IPS DF 4.7 (cell line): ENCODE measurements around the gene ZNF621.

Experiments
- DNase-seq: peaks from one replicate; pipeline ENCODE4 v3.0.0-alpha.2; 2013; ENCODE audit warnings: low spot score; ENCODE audit errors: extremely low read depth

The ZNF621 gene

DNA sequence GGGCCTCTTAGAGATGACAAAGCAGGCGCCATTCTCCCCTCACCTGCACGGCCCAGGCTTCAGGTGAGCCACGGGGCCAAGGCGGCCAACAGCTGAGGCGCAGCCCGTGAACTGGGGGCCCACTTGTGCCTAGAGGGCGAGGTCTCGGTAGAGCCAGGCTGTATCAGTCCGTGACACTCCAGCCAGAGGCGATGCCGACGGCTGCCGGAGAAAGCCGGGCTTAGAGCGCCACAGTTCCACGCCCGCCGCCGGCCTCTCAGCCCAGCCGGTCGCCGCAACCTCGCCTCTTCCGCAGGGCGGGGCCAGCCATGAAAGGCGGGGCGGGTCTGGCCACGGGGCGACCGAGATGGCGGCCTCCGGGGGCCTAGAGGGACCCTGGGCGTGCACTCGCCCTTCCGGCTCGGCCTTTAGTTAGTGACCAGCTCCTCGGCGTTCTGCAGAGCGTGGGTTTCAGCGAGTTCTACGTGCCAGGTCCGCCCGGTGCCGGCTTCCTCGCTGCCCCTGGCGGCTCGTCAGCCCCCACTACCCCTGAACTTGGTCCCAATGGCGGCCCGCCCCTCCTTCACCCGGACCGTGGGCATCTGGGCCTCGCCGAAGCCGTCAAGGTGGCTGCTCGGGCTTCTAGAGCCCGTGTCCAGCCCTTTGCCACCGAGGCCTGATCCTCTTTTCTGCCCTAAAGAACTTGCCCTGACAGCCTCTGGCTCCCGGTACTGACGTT lies at the start of gene ZNF621:
TSS of gene ZNF621 (plus strand) at position 393 of the 718 bp plus-strand sequence. CDS start 881 bp downstream, outside the sequence.
- no peak for DNase-seq

DNA sequence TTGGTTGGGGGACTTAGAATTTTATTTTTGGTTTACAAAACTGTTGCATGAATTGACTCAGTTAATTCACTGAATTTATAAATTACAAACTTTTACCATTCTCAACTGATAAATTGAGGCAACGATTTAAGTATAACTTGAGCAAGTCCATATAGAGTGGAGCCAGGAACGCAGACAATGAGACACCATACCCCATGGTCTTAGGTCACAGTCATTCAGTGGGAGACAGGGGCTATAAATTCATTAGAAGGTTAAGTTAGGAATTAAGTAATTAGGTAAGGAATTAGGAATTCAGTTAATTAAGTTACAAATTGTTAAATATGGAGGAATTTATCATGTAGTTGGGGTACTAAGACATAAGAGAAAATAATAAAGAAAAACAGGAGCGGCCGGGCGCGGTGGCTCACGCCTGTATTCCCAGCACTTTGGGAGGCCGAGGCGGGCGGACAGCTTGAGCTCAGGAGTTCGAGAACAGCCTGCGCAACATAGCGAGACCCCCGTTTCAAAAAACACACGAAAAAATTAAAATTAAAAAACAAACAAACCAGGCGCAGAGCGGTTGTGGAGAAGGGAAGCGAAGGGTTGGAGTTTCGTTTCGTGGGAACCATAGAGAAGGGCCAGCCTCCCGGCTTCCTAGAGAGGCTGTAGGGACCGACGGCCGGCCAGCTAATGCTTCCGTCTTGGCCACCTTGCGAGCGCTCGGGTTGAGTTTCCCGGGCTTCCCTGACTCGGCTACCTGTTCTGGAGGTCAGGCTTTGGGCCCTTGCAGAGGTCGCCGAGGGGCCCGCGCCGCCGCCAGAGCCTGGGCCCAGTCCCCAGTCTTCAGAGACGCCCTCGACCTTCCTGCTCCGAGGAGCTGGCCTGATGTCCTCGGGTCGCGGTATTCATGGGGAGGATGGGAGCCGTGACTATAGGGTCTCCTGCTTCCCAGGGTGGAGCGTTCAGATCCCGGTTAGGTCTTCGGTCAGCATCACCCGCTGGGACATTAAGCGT lies 48.0 kb upstream of the ZNF621 start, which contains the start of gene ZNF619:
TSS of gene ZNF619 (plus strand) at position 645 of the 993 bp plus-strand sequence. CDS start 858 bp downstream, outside the sequence.
- no peak for DNase-seq

DNA sequence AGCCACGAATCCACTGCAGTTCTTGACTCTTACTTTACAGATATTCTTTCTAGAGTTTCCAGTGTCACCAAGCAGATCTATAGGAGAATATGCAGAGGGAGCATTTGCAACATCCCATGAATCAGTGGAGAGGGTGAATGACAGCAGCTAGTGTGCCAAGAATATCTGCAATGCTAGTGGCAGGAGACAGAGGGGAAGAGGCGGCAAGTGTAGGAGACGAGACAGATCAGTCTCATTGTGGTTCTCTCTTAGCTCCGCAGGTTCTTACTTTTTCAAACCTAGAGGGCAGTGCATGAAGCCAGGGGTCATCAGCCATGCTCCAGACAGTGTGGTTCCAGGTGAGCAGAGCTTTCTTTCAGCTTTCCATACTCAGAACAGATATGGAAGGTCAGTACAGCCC lies 47.1 kb upstream of the ZNF621 start:
- DNase-seq: no peak

DNA sequence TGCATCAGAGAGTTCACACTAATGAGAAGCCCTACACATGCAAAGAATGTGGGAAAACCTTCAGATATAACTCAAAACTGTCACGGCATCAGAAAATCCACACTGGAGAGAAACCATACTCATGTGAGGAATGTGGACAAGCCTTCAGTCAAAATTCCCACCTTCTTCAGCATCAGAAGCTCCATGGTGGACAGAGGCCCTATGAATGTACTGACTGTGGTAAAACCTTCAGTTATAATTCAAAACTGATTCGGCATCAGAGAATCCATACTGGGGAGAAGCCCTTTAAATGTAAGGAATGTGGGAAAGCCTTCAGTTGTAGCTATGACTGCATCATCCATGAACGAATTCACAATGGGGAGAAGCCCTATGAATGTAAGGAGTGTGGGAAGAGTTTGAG lies 37.6 kb upstream of the ZNF621 start:
- DNase-seq: no peak

- DNase-seq: no peak
Observed at GRCh38 chr3:40490916-40491315, 33.8 kb upstream of the ZNF621 start.

- DNase-seq: no peak
Observed at GRCh38 chr3:40494698-40495097, 30.1 kb upstream of the ZNF621 start.

GRCh38 chr3:40497288-40497687 lies 27.5 kb upstream of the ZNF621 start:
- no peak for DNase-seq

- no peak for DNase-seq
Observed at GRCh38 chr3:40499952-40500351, 24.8 kb upstream of the ZNF621 start.

GRCh38 chr3:40502034-40502433 lies 22.7 kb upstream of the ZNF621 start:
- no peak for DNase-seq

DNA sequence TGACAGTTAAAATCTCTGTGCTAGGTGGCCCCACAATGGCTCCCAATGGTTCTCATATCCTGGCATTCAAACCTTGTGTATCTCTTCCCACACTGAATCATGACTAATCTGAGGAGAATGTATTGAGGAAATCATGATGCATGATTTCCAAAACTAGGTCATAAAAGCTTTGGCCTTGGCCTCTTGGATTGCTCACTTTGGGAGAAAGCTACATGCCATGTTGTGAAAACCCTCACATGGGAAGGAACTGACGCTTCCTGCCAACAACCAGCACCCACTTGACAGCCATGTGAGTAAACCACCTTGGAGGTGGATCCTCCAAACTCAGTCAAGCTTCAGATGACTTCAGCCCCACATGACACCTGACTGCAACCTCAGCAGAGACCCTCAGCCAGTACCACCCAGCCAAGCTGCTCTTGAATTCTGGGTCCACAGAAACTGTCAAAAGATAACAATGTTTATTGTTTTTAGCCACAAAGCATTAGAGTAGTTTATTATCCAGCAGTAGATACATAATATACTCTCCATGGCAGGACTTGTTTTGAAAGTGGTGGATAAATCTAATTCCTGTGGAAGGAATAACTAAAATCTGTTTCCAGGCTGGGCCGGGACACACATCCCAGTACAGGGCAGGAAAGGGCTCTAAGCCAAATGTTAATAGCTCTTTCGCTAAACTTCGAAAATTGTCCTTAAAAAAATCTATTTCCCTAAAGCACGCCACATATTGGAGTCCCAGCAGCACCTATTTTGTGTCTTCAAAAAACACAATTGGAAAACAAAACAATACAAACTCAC lies 19.9 kb upstream of the ZNF621 start:
- DNase-seq: no peak

DNA sequence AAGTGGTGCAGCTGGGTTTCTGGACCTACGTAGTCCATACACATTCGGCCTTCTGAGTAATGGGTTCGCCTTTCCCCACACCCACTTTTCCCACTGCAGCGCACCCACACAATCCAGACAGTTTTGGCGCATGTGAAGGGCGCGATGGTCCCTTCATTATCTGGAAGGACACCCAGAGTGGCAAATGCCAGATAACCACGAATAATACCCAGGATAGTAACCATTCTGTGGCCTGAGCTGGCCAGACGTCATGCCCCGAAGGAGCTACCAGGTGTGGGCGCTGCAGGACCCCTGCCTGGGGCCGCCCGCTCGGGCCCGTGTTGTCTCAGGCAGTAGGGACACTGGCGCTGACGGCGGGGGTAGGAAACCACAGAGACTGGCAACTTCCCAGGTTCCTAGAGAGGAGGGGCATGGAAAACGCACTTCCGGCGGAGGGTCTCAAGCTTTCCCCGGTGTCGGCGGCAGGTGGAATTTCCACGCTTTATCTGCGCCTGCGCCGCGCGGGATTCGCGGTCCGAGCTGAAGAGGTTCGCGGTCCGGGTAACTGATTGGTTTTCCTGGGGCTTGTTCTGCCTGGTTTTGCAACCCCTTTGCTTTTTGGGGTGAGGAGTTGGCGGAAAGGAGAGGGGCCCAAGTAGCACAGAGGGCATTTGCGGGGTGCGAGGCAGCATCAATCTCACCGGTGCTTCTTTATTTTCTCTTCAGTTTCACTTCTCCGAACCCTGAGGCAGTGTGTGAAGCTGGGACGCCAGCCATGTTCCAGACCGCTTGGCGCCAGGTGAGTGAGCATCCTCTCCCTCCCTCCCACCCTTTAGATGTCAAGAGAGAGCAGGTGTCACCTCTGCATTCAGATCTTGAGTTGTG lies 18.9 kb upstream of the ZNF621 start, which contains the start of gene ZNF620:
TSS of gene ZNF620 (plus strand) at position 441 of the 864 bp plus-strand sequence. CDS start at position 755, 314 bp downstream.
- peak; percentile 78 for DNase-seq

DNA sequence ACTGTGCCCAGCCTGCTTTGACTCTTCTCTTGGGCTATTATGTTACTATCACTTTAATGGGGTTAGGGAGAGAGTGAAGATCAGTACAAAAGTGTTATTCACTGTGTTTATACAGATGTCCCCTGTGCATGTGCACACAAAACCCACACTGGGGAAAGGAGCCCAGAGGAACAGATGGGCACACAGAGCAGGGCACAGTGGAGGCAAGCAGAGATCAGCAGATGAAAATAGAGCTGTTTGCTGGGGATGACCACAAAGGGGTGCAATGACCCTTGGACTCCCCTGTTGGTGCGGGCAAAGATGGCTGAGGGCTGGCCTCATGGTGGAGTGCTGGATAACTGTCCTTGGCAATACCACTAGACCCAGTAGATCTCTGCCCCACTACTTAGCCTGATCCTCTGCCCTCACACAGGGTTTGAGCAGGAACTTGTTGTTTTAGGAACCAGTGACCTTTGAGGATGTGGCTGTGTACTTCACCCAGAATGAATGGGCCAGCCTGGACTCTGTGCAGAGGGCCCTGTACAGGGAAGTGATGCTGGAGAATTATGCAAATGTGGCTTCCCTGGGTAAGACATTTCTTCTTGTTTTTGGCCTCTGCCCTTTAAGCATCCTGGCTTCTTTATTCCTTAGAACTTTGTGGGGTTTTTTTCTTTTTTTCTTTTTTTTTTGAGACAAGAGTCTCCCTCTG lies 13.6 kb upstream of the ZNF621 start:
- no peak for DNase-seq

- no peak for DNase-seq
Observed at GRCh38 chr3:40516201-40516600, 8.6 kb upstream of the ZNF621 start.

- DNase-seq: no peak
Observed at GRCh38 chr3:40518067-40518466, 6.7 kb upstream of the ZNF621 start.

DNA sequence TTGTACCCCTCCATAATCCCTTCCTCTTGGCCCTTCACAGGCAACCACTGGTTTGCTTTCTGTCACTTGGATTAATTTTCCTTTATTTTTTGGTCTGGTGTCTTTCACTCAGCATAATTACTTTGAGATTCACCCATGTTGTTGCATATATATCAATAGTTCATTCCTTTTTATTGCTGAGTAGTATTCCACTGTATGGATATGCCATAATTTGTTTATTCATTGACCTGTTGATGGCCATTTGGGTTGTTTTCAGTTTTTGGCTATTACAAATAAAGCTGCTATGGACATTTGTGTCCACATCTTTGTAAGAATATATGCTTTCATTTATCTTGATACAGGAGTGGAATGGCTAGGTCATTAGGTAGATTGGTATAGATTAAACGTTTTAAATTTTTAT lies 5.9 kb upstream of the ZNF621 start:
- DNase-seq: no peak

DNA sequence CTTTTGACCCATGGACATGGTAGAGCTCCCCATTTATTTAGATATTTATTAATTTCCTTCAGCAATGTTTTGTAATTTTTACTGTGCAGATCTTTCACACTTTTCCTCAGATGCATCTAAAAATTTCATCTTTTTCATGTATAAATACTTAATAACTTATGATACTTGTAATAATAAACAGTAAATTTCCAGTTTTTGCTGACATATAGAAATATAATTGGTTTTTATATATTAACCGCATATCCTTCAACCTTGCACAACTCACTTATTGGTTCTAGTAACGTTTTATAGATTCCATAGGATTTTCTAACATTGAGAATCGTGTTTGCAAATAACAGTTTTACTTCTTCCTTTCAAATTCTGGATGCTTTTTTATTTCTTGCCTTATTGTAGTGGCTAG lies 3.5 kb upstream of the ZNF621 start:
- DNase-seq: no peak

DNA sequence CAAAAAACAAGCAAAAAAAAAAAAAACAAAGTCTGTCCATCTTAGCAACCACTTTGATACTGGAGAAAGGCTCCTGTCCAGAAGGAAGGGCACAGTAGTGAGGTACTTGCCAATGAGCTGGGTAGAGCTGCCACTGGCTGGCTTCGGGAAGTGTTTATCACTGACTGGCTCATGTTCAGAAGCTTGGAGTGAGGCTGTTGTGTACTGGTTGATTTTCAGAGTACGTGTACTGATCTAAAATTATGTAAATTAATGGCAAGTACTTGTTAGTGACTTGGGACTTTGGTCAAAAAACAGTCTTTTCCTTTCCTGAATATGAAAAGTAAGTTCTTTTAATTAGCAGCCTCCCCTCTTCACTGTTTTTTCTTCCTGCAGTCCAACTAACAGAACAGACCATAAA lies 979 bp upstream of the ZNF621 start:
- DNase-seq: no peak

DNA sequence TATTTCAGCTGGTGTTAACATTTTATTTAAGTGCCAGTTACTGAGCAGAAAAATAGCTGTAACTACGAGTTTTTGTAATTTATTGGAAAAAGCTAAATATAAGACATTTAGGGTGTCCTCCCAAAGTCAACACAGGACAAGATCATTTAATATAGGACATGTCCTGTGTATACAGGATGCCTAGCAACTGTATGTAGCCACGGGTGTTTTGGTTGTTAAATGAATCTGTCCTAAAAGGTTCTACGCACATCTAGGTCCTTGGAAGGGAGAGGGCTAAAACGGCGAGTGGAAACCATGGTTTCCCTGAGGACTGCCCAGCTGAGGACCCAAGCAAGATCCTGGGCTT lies 565 bp upstream of the ZNF621 start:
- no peak for DNase-seq

GRCh38 chr3:40528426-40528825 lies 3.7 kb downstream of the ZNF621 start:
- DNase-seq: no peak

DNA sequence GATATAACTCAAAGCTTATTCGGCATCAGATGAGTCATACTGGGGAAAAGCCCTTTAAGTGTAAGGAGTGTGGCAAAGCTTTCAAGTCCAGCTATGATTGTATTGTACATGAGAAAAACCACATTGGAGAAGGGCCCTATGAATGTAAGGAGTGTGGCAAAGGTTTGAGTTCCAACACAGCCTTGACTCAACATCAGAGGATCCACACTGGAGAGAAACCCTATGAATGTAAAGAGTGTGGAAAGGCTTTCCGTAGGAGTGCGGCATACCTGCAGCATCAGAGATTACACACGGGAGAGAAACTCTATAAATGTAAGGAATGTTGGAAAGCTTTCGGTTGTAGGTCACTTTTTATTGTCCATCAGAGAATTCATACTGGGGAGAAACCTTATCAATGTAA lies 7.5 kb downstream of the ZNF621 start:
- no peak for DNase-seq
